HG02642 (cell line): ENCODE measurements around the gene RFX8.
"Not testable (repeated sequence)": the region's sequence is repeated elsewhere in the genome, so short reads cannot be mapped to it uniquely, and the experiment has no call there.

Experiments used
- ATAC-seq: cut with Tn5 transposase; IDR thresholded peaks from one replicate; pipeline ENCODE4 v1.9.1; 2021; ENCODE audit warnings: mild to moderate bottlenecking; ENCODE audit not compliant: unreplicated experiment, poor library complexity

Gene RFX8

GRCh38 chr2:101492936-101493473, 18.1 kb upstream of the RFX8 start:
- ATAC-seq, result no peak

GRCh38 chr2:101486994-101487393, 12.1 kb upstream of the RFX8 start:
- no peak for ATAC-seq

GRCh38 chr2:101486258-101486701, 11.4 kb upstream of the RFX8 start:
- ATAC-seq, result no peak

GRCh38 chr2:101485856-101486255, 10.9 kb upstream of the RFX8 start:
- no peak for ATAC-seq

- ATAC-seq, result no peak
These were observed 5.9 kb upstream of the RFX8 start for GRCh38 chr2:101480764-101481163.

- no peak for ATAC-seq
These were observed 4.9 kb upstream of the RFX8 start for GRCh38 chr2:101479810-101480209.

GRCh38 chr2:101479328-101479727, 4.4 kb upstream of the RFX8 start:
- ATAC-seq, result no peak

- ATAC-seq, result no peak
These were observed 3.5 kb upstream of the RFX8 start for GRCh38 chr2:101478181-101479001.

GRCh38 chr2:101477556-101477955, 2.6 kb upstream of the RFX8 start:
- no peak for ATAC-seq

GRCh38 chr2:101476605-101477208, 1.8 kb upstream of the RFX8 start:
- ATAC-seq, result no peak

- ATAC-seq, result no peak
These were observed 806 bp downstream of the RFX8 start for GRCh38 chr2:101473911-101474701.

GRCh38 chr2:101473591-101473910, 1.4 kb downstream of the RFX8 start:
- ATAC-seq, result no peak

GRCh38 chr2:101469863-101470262, 5.0 kb downstream of the RFX8 start:
- ATAC-seq, result no peak

- no peak for ATAC-seq
These were observed 7.6 kb downstream of the RFX8 start for GRCh38 chr2:101467306-101467705.

GRCh38 chr2:101466426-101466825, 8.5 kb downstream of the RFX8 start:
- ATAC-seq, result no peak

- ATAC-seq, result no peak
These were observed 10.1 kb downstream of the RFX8 start for GRCh38 chr2:101464841-101465240.

- ATAC-seq, result no peak
These were observed 10.8 kb downstream of the RFX8 start for GRCh38 chr2:101463911-101464641.

- ATAC-seq, result no peak
These were observed 11.5 kb downstream of the RFX8 start for GRCh38 chr2:101463421-101463820.

- ATAC-seq, result no peak
These were observed 13.5 kb downstream of the RFX8 start for GRCh38 chr2:101461381-101461780.

- ATAC-seq, result not testable (repeated sequence)
These were observed 20.5 kb downstream of the RFX8 start for GRCh38 chr2:101454408-101454807.
